Activated effector memory CD4-positive, alpha-beta T cell treated with Interleukin-2 at 50 U/mL for 16 hours (primary cell): ENCODE measurements around the gene ZDHHC14.
"Not testable (repeated sequence)": the region's sequence is repeated elsewhere in the genome, so short reads cannot be mapped to it uniquely, and the experiment has no call there.

Experiments
- DNase-seq: peaks from one replicate; pipeline ENCODE4 v3.0.0-alpha.2; 2020

ZDHHC14 gene

DNA sequence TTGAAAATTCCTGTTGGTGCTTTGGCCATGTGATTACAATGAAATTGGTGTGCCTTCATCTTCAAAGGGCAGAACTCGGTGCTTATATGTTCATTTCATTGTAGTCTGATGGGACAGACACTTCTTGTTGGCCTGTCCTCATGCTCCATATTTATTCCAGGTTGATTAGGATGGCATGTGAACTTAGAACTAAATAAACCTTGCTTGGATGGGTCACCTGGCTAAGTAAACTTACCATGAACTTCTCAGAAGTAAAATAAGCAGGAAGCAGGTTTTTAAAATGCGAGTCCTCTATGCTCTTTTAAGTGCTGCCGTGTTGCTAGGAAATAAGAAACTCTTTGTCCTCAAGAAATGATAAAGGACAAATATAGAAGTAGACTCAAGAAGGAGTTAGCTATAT is 26.7 kb downstream of the ZDHHC14 start:
- DNase-seq = no peak

DNA sequence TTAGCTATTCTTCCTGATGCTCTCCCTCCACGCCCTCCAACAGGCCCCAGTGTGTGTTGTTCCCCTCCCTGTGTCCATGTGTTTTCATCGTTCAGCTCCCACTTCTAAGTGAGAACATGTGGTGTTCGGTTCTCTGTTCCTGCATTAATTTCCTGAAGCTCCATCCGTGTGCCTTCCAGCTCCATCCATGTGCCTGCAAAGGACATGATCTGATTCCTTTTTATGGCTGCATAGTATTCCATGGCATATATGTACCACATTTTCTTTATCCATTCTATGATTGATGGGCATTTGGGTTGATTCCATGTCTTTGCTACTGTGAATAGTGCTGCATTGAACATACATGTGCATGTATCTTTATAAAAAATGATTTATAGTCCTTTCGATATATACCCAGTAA is 27.4 kb downstream of the ZDHHC14 start:
- not testable (repeated sequence) for DNase-seq

DNA sequence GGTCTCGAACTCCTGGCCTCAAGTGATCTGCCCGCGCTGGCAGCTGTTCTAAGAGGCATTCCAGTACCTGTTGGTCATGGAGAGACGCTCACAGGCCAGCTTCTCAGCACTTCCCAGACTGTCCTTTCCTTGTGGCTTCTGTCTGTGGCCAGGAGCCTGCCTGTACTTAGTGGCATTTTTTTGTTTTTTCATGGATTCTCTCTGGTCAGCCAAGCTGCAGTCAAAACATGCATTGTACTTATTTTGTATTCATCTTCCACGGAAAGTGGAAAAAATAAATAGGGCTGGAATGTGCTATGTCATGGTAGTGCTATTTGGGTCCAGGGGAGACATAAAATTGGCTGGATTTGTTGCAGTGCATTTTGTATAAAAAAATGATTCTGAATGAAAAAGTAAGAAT is 29.1 kb downstream of the ZDHHC14 start:
- DNase-seq = no peak

DNA sequence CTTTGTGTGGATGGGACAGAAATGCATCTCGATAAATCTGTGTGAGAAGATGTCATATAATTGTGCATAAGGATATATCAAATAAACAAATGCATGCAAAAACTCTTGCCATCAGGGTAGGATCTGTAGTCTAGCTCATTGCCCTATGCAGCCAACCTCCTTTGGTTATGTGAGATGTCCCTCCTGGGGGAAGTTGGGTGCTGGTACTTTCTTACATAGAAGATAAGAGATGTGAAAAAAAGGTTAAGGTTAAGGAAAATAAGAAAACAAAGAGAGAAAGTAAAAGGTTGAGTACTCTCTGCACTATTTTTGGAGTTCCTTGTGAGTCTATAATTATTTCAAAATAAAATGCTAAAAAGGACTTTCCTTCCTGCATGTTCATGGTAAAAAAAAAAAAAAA is 30.4 kb downstream of the ZDHHC14 start:
- no peak for DNase-seq

DNA sequence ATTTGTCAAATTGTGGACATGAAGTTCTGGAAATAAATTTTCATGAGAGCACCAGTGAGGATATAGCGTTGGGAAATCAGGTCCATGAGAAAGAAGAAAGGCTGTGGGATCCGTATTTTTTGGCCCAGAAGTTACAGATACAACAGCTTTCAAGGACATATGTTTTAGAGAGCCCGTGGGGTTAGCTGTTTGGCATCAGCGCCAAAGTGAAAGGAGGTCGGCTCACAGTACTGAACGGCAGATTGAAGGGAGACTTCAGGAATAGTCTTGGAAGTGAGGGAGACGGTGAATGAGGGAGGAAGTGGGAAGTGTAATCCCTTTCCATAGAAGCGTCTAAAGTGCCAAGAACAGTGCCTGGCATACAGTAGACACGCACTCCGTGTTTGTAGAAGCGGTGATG is 31.8 kb downstream of the ZDHHC14 start:
- DNase-seq = no peak

DNA sequence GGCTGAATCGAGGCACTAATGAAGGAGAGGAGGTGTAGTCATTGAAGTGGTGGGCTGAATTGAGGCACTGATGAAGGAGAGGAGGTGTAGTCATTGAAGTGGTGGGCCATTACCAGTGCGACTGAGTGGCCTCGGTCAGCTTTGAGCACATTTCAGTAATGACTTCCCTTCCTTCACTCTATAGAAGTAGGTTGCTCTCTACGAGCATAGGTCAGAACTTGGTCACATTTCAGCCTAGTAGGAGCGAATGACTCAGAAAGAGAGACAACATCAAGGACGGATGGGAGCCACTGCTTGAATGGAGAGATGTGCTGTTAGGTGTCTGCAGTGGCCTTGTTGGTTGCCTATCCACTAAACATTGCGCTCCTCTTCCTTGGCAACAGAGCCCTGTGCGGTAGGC is 39.5 kb downstream of the ZDHHC14 start:
- no peak for DNase-seq

DNA sequence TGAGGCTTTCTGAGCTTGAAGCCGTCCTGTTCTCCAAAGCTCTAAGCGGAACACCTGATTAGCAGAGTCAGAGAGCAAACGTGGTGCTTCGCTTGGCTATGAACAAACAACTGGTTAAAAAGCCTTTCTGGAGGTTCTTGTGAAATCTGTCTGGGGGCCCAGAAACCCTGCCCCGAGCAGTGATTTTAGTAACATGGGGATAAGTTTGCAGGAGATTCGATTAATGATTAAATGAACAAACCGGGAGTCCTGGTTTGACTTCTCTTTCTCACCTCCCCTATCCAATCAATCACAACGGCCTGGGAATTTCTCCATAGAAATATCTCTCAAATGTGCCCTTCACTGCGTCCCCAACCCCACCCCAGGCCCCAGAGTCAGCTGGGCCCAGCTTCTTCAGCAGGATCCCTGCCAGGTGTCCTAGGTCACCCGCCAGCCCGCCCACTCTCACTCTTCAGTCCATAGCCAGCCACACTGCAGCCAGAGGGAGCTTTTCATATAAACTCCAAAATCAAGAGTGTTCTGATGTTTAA is 43.6 kb downstream of the ZDHHC14 start:
- no peak for DNase-seq

DNA sequence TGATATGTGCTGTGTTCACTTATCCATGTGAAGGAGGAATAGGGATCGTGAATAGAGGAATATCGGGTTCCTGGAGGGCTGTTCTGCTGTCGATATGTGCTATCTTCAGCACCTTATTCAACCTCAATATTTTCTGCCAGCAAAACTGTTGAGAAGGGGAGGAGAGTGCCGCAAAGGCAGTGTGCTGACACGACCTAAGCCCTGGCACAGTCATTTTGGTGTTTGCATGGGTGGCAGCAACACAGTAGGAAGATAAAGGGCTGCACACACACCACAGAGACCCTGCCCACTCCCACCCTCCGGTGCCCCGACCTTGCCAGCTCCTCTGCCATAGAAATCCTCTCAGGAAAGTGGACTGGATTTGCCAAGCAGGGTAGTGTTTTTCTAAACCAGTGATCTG is 47.0 kb downstream of the ZDHHC14 start:
- no peak for DNase-seq

DNA sequence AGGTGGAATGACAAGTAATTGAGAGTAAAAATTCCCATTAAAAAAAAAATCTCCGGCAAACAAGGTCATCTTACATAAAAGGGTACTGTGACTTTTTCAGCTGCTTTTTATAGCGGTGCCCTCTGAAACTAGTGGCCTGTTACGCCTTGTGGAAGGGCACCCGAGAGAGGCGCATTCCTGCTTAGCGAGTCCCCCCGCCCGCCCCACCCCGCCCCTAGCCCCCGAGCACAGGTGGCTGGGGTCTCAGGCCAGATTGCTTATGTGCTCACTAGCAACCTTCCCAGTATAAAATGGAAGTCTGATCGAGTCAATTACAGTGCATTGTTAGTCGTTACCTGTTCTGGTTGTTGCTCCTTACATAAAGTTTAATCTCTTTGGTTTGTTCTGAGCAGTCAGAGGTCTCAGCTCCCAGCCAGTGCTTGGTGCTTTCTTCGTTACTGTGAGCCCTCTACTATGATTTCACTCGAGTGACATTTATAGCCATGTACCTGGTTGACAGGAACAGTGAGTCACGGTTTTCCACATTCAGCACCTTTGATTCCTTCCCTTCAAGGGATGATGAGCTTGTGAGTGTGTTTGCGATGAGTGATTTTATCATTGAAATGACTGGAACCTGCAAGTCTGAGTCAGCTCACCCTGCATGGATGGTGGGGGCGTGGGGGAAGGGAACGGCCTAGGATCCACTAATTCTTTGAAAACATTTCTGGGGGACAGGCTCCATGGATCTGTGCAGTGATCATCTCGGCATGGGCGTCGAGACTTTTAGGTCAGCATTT is 47.6 kb downstream of the ZDHHC14 start:
- DNase-seq = no peak

DNA sequence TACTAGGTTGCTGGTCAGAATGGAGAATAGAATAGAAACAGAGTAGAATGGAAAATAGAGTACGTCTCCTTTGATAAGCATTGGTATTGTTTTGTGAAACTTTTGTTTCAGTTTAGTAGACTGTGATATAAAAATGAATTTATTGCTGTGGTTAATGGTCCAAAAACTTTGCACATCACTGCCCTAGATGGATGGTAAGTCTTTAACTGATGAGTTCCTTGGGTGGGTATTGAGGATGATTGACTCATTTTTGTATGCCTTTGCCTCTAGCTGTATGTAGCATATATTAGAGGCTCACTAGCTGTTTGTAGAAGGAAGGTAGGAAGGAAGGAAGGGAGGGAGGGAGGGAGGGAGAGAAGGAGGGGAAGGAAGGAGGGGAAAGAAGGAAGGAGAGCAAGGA is 48.3 kb downstream of the ZDHHC14 start:
- DNase-seq = no peak

DNA sequence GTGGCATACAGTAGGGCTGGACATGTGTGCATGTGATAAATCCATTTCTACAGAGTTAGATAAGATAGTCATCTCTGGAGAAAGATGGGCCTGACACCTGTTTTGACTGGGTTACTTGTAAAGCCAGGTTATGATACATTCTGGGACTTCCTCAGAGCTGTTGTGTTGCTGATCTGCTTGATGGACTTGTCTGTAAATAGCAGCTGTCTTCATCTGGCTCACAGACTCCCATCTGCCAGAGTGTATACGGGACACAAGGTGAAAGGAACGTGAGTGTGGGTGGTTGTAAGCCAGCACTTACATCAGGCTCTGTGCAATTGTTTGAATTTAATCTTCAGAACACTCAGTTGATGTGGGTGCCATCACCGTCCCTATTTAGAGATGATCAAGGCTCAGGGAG is 49.8 kb downstream of the ZDHHC14 start:
- no peak for DNase-seq

DNA sequence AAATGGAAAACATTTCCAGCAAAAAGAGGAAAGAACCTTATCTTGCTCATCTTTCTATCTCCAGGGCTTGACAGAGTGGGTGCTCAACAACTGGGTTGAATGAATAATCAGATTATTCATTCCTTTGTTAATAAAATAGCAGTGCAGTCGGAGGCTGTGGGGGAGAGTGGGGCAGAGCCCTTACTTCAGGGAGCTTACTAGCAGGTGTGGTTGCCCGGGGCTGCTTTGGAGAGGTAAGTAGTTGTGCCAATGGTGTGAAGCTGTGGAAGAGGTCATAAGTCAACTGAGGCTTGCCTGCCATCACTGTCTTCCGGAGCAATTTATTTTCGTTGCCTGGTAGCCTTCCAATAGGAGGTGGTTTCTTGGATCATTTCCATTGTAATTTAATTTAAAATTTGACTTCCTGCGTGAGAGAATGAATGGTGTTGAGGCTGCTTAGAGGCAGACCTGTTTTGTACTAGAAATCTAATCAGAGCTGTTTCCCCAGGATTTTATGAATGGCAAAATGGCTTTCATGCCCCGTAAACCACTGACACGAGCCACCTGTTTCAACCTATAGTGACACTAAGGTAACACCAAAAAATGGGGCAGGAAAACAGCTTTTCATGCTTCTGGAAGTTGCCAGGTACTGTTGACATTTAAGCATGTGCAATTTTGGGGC is 51.4 kb downstream of the ZDHHC14 start:
- DNase-seq = no peak

DNA sequence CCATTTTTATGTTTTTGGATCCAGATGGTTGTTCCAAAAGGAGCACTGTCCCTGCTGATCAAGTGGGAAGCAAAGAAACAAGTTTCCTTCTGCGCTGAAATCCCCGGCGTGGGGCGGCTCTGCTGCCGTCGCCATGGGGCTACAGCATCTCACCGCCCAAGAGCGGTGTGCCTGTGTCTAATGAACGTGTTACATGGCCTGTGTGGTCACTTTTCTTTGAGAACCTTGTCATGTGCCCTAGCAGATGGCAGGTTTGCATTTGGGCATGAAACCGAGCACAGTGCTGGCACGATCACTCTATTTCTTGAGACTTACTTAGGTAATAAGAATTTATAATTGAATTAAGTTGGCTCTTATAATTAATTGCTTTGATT is 51.9 kb downstream of the ZDHHC14 start:
- no peak for DNase-seq

DNA sequence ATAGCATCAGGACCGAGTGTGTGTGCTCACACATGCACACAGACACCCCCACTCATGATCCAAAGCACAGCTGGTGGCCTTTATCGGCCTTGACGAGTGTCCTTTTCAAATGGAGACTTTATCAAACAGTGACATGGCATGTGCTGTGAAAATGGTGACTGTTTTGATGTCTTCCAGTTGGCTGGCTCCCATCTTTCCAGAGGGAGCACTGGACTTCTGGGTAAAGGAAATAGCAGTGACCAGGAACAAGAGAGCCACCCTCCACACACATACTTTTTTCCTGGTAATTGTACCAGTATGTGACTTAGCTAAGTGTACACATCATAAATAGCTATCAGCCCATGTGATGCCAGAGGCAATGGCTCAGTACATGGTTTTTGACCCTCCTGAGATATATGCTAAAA is 52.7 kb downstream of the ZDHHC14 start:
- no peak for DNase-seq

DNA sequence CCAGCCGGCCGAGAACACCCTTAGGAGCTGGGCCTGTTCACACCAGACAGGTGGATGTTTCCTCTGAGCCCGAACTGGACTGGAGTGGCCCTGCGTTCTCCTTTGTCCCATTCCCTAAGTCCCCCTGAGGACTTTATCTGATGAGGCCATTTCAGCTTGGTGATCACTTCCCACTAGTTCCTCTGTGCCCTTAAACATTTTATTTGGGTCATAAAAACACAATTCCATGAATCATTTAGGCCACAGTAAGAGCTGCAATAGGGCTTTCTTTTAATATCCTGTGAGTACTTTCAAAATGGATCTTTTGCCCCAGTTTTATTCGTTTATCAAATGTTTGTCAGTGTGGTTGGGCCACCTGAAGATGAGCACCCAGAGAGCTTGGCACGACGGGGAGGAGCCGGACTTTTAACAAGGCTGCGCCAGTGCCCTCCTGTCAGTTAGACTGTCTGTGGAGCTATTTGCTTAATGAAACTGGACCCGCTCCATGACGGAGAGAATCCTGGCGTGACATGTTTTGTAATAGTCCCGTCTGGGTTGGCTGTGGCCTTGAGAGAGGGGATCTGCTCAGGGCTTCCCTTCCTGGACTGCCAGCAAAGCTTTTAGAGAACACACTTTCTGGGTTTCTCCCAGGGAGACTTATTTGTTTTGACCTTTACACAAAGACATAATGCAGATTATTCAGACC is 53.5 kb downstream of the ZDHHC14 start:
- no peak for DNase-seq

DNA sequence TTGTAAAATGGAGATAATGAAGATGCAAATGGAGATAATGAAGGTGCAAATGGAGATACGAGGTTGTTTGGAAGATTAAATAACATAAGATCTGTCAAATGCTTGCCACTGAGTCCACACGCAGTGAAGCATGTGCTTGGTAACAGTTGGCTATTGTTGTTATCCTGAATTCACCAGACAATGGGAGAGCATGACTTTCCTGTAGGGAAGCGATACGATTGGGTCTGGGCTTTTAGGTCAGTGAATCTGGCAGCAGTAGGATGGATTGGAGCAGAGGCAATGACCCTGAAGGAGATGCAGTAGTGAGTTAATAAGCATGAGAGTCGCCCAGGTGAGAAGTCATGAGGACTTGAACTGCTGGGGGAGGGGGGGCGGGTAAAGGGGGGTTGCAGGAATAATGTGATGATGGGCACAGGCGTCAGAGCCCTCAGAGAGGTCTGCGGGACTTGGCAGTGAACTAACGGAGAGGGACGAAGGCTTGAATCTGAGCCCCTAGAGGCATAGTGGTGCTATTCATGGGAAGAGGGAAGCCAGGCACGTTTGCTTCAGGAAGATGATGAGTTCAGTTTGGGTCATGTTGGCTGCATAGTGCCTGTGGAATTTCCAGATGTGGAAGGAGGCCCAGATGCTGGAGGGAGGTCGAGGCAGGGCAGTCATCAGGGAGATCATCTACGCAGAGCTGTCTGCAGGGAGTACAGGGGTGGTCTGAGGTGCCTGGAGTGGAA is 55.4 kb downstream of the ZDHHC14 start:
- DNase-seq = no peak

DNA sequence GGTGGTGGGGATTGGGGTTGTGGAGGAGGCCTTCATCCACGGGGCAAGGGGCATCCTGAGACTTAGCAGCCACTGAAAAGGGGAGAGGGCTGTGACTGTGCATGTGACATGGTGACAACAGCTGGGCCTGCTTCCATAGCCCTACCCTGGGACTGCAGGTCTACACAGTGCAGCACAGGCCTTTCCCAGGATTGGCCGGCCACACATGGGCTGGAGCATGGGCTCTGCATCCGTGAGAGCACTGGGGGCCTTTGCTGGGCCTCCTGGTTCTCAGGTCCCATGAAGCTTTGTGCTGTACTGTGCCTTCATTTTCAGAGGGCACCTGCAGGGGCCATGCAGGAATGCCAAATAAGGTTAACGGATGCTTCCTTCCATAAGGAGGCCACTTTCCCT is 56.0 kb downstream of the ZDHHC14 start:
- no peak for DNase-seq

DNA sequence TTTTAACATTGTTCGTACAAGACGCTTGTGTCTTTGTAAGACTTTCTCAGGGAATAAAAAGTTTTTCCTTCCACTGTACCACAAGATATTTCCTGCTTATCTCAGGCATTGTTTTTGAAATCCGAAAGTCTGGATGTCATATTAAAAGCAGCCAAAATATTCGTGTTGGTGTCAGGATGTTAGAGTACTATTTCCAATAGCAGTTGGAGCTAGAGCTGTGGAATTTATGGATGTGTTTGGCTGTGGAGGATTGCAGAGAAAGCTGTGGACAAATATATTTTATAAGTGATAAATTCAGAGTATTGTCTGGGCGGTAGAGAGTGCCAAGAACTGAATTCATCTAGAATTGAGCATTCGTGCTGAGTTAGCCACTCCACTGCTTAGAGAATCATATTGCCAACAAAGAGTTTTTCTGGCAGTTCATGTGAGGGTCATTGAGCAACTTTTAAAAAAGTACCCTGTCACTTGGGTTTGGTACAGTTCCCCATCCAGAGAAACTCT is 57.7 kb downstream of the ZDHHC14 start:
- DNase-seq = no peak

DNA sequence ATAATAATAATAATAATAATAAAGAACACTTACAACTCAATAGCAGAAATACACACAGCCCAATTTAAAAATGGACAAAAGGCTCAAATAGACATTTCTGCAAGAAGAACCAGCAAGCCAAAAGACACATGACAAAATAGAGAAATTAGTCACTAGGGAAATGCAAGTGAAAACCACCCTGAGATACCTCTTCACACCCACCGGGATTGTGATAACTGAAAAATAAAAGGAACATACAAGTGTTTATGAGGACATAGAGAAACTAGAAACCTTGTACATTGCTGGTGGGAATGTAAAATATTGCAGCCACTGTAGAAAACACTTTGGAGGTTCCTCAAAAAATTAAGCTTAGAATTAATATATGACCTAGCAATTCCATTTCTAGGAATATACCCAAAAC is 59.2 kb downstream of the ZDHHC14 start:
- DNase-seq = no peak

DNA sequence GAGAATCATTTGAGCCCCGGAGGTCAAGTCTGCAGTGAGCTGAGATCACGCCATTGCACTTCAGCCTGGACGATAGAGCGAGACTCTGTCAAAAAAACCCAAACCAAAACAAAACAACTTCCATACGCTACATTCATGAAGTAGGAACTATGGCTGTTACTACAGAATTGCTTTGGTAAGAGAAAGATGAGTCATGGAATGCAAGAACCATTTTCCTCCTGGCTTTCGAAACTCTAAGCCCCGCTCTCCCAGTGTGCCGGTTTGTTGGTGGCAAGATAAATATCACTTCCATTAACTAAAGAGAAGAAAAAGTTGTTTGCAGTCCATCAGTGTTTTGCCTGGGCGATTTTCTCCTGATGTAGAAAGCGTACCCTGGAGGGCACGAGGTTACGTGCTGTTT is 61.3 kb downstream of the ZDHHC14 start:
- DNase-seq = no peak

DNA sequence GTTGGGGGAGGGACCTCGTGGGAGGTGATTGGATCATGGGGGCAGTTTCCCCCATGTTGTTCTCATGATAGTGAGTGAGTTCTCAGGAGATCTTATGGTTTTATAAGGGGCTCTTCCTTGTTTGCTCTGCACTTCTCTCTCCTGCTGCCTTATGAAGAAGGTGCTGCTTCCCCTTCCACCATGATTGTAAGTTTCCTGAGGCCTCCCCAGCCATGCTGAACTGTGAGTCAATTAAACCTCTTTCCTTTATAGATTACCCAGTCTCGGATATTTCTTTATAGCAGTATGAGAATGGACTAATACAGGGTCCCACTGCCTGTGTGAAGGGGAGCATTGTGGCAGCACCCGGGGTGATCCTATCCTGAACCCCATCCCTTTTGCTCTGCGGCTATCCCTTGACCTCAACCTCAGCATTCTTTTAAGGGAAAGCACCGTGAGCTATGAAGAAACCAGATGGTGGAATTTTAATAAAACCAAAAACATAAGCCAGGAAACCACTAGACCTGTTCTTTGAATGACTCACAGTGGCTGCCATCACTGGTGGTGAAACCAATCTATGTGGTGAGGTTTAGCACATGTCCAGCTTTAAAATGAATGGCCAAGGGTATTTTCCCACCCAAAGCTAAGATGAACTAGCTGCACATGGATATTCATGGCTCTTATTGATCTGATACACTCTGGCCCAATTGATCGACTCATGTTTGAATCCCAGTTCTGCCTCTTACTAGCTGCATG is 62.2 kb downstream of the ZDHHC14 start:
- no peak for DNase-seq

DNA sequence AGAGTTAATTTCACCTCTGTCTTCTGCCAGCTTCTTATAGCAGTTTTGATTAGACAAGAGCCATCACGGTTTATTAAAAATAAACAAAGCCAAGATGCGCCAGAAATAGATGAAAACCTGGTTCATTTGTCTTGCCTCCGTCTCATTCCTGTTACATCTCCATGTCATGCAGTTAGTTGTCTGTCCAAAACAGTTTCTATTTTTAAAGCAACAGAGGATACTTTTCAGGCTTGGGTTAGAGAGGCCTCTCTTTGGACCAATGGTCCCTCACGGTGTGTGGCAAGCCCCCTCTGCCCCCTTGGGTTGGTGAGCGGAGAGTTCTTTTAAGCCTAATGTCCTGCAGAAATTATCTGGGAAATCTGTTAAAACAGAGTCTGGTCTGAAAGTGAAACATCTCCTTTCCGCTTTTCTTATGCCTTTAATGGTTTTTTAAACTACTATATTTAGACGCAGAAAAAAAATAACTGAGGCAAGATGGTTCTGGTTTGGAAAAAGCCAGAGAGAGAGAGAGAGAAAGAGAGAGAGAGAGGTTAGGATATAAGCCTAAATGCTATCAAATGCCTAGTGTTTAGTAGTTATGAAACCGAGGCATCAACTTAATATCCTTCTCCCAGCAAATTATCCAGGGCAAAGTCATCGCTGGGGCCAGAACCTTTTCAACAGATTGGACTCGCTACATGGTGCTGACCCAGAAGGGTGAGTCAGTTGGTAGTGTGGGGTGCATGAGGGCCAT is 64.5 kb downstream of the ZDHHC14 start:
- DNase-seq = no peak
